HL-60 (cell line): Measurements from ENCODE around the gene ASIC5.
A peak's percentile ranks its signal among the peaks of the same experiment; 100 is the strongest.
"Not testable (repeated sequence)": the region's sequence is repeated elsewhere in the genome, so short reads cannot be mapped to it uniquely, and the experiment has no call there.

Experiments
- DNase-seq, 2 experiments: peaks; one replicate each; pipeline ENCODE4 v3.0.0-alpha.2; 2010 to 2020; ENCODE audit warnings: low read depth in 1 of 2, low spot score in 1 of 2
- H3K27ac ChIP-seq: fragments of 250-450 bp; sonication (Bioruptor Pico); replicated peaks from 2 replicates; pipeline ENCODE4 v1.5.1; 2020; ENCODE audit warnings: mild to moderate bottlenecking, moderate library complexity
- H3K27me3 ChIP-seq: fragments of 250-450 bp; sonication (Bioruptor Pico); 2 replicates; pipeline ENCODE4 v1.5.1; 2021; ENCODE audit warnings: mild to moderate bottlenecking, moderate library complexity; ENCODE audit not compliant: insufficient read depth, poor library complexity, severe bottlenecking
- H3K4me3 ChIP-seq: replicated peaks from 2 replicates; pipeline ENCODE4 v1.5.1; 2011; ENCODE audit warnings: mild to moderate bottlenecking, control low read depth, low read length; ENCODE audit not compliant: insufficient read depth
- CTCF ChIP-seq: IDR thresholded peaks from one replicate; pipeline ENCODE4 v1.5.1; 2011; ENCODE audit warnings: low read length, control low read depth, inconsistent platforms; ENCODE audit not compliant: insufficient read depth
- GABPA ChIP-seq: IDR thresholded peaks from 2 replicates; pipeline ENCODE4 v1.6.1; 2012; ENCODE audit warnings: low read depth
- POLR2AphosphoS5 ChIP-seq: IDR thresholded peaks from 2 replicates; pipeline ENCODE4 v1.6.1; 2012; ENCODE audit warnings: low read depth
- REST ChIP-seq: IDR thresholded peaks from 2 replicates; pipeline ENCODE4 v1.6.1; 2012; ENCODE audit warnings: low read depth; ENCODE audit not compliant: insufficient replicate concordance
- SPI1 ChIP-seq: IDR thresholded peaks from 2 replicates; pipeline ENCODE4 v1.6.1; 2012; ENCODE audit warnings: low read depth, mild to moderate bottlenecking, borderline replicate concordance

The ASIC5 gene

GRCh38 chr4:155799794-155800123 lies 66.3 kb downstream of the ASIC5 start:
- no peaks in the 10 kb centered on the region for H3K27me3 ChIP-seq
- H3K4me3 ChIP-seq, result no peak overlapping the region
- no peak for DNase-seq
- no peak overlapping the region for H3K27ac ChIP-seq
- no peak for TF ChIP-seq CTCF
- no peak for TF ChIP-seq REST

- no peak overlapping the region for H3K27ac ChIP-seq
- TF ChIP-seq REST, result no peak
- TF ChIP-seq GABPA, result no peak
- TF ChIP-seq SPI1, result no peak
- no peak for TF ChIP-seq POLR2AphosphoS5
- TF ChIP-seq CTCF, result no peak
- no peak for DNase-seq
- H3K4me3 ChIP-seq, result no peak overlapping the region
- no peaks in the 10 kb centered on the region for H3K27me3 ChIP-seq
Observed at GRCh38 chr4:155799116-155799793, 66.8 kb downstream of the ASIC5 start.

- H3K27ac ChIP-seq, H3K4me3 ChIP-seq, DNase-seq, H3K27me3 ChIP-seq: not testable (repeated sequence)
Observed at GRCh38 chr4:155797581-155797980, 68.5 kb downstream of the ASIC5 start.

GRCh38 chr4:155795991-155796390 lies 70.1 kb downstream of the ASIC5 start:
- DNase-seq, result no peak
- TF ChIP-seq POLR2AphosphoS5 (no peak), CTCF (peak; percentile 15)
- H3K4me3 ChIP-seq, result no peak overlapping the region
- H3K27ac ChIP-seq, result no peak overlapping the region
- no peaks in the 10 kb centered on the region for H3K27me3 ChIP-seq
